Uterus (tissue), 4 donors: ENCODE measurements around the gene DOP1B. TPM values are rescaled to one million over a fixed set of nuclear protein-coding genes. Genes with fewer than 3 reads are reported as not detected.

Source experiments
- DNase-seq, 2 donors: peaks; one replicate each; pipeline ENCODE4 v3.0.0-alpha.2; 2019 to 2020
- H3K27ac ChIP-seq, 2 donors: fragments of 200-600 bp; sonication (generic); 1 replicate in 1 of 2; 2 replicates in 1 of 2; pipeline ENCODE4 v1.5.1; 2016 to 2018
- H3K27me3 ChIP-seq, 2 donors: fragments of 200-600 bp; sonication (generic); one replicate each; pipeline ENCODE4 v1.5.1; 2018 to 2019; ENCODE audit warnings: control low read depth in 1 of 2
- H3K36me3 ChIP-seq, 2 donors: fragments of 200-600 bp; sonication (generic); one replicate each; pipeline ENCODE4 v1.5.1; 2019; ENCODE audit warnings: control low read depth in 1 of 2
- H3K4me1 ChIP-seq, 2 donors: fragments of 200-600 bp; sonication (generic); one replicate each; pipeline ENCODE4 v1.5.1; 2018 to 2019; ENCODE audit warnings: control low read depth in 1 of 2
- H3K4me3 ChIP-seq, 2 donors: fragments of 200-600 bp; sonication (generic); 1 replicate in 1 of 2; 2 replicates in 1 of 2; pipeline ENCODE4 v1.5.1; 2018 to 2019; ENCODE audit warnings: mild to moderate bottlenecking in 1 of 2
- H3K9me3 ChIP-seq, 2 donors: fragments of 200-600 bp; sonication (generic); one replicate each; pipeline ENCODE4 v1.5.1; 2019; ENCODE audit warnings: control low read depth in 1 of 2
- CTCF ChIP-seq, 4 experiments: fragments of 200-600 bp in 2 of 4; fragments of 450-650 bp in 2 of 4; sonication (generic) in 2 of 4; IDR thresholded peaks; one replicate each; pipeline ENCODE4 v1.5.1; 2016 to 2019; ENCODE audit warnings: antibody characterized with exemption in 4 of 4, mild to moderate bottlenecking in 2 of 4, moderate library complexity in 1 of 4
- POLR2A ChIP-seq, 2 donors: fragments of 450-650 bp; IDR thresholded peaks; one replicate each; pipeline ENCODE4 v1.6.1; 2016; ENCODE audit warnings: antibody characterized with exemption in 2 of 2, mild to moderate bottlenecking in 1 of 2, moderate library complexity in 1 of 2
- intact Hi-C: fragments of 100-400 bp; cut with DNase I; formaldehyde crosslinking; loops from one replicate; pipeline ENCODE4 v1.15.1; 2023; ENCODE audit warnings: low total_unique reads
- total RNA-seq, 4 donors: library from RNA; depleted of rRNA in 3 of 4; stranded (reverse); fragments of >200 nt in 3 of 4; gene quantifications; one replicate each; pipeline versions ENCODE4 v1.1.0 to v1.2.4, GENCODE V29; 2014 to 2023
- donor health status: DM: yes; HTN: yes; CAD: no.

Gene DOP1B
- total RNA-seq, 4 donors from 2014 or later: 3.8 to 18.7 (median 14.9) TPM

GRCh38 chr21:36202726-36203602 is 46.3 kb downstream of the DOP1B start:
- Histone ChIP-seq H3K27ac (no peak overlapping the region), H3K4me1 (no peaks in the 10 kb centered on the region), H3K4me3 (no peak overlapping the region), H3K27me3 (no peaks in the 10 kb centered on the region), H3K36me3 (no peaks in the 10 kb centered on the region), H3K9me3 (no peaks in the 10 kb centered on the region)
- intact Hi-C loops: no loop called here
- DNase-seq: no peak
- TF ChIP-seq POLR2A (IDR thresholded peaks at IDR 0.05): no peak
- no peak for TF ChIP-seq CTCF (IDR thresholded peaks at IDR 0.05)

GRCh38 chr21:36203603-36203889 is 46.9 kb downstream of the DOP1B start:
- TF ChIP-seq POLR2A (IDR thresholded peaks at IDR 0.05): no peak
- TF ChIP-seq CTCF (IDR thresholded peaks at IDR 0.05): no peak
- no peak overlapping the region for H3K27ac ChIP-seq
- H3K9me3 ChIP-seq: no peaks in the 10 kb centered on the region
- no peaks in the 10 kb centered on the region for H3K36me3 ChIP-seq
- intact Hi-C loops: no loop called here
- H3K4me1 ChIP-seq: no peaks in the 10 kb centered on the region
- DNase-seq: no peak
- no peaks in the 10 kb centered on the region for H3K27me3 ChIP-seq
- H3K4me3 ChIP-seq: no peak overlapping the region

GRCh38 chr21:36204980-36205379 is 48.4 kb downstream of the DOP1B start:
- DNase-seq: no peak
- intact Hi-C loops: no loop called here
- no peaks in the 10 kb centered on the region for H3K9me3 ChIP-seq

GRCh38 chr21:36205962-36206361 is 49.3 kb downstream of the DOP1B start:
- intact Hi-C loops: no loop called here
- H3K4me1 ChIP-seq: no peaks in the 10 kb centered on the region
- H3K4me3 ChIP-seq: no peak overlapping the region
- no peaks in the 10 kb centered on the region for H3K27me3 ChIP-seq
- H3K36me3 ChIP-seq: no peaks in the 10 kb centered on the region
- no peaks in the 10 kb centered on the region for H3K9me3 ChIP-seq
- TF ChIP-seq POLR2A (IDR thresholded peaks at IDR 0.05): no peak
- TF ChIP-seq CTCF (IDR thresholded peaks at IDR 0.05): no peak
- DNase-seq: no peak
- no peak overlapping the region for H3K27ac ChIP-seq

More at GRCh38 chr21:36204980-36205379, 48.4 kb downstream of the DOP1B start:
- no peaks in the 10 kb centered on the region for H3K4me1 ChIP-seq
- no peak for TF ChIP-seq CTCF (IDR thresholded peaks at IDR 0.05)
- TF ChIP-seq POLR2A (IDR thresholded peaks at IDR 0.05): no peak
- H3K27me3 ChIP-seq: no peaks in the 10 kb centered on the region
- H3K27ac ChIP-seq: no peak overlapping the region
- no peaks in the 10 kb centered on the region for H3K36me3 ChIP-seq
- no peak overlapping the region for H3K4me3 ChIP-seq

Other genes with a start within 250 kb of the DOP1B start
- gene SETD4, start 96.3 kb upstream of the DOP1B start, total RNA-seq: 10 to 100 TPM; 12.4 to 35.6 (median 22.3) TPM
- 100 to 1,000 TPM in 1 of 4 donors, 10 to 100 TPM in 3; 35.7 to 152 (median 57.9) TPM for gene CBR1, start 86.8 kb upstream of the DOP1B start, total RNA-seq
- gene CBR3, start 21.7 kb upstream of the DOP1B start, total RNA-seq: 1 to 10 TPM; 2.6 to 7.3 (median 5.2) TPM
- 10 to 100 TPM; 23.3 to 95.1 (median 59.4) TPM for gene MORC3, start 163.4 kb downstream of the DOP1B start, total RNA-seq
- 1 to 10 TPM in 3 of 4 donors, under 1 TPM in 1; under 0.01 to 3.9 (median 2.2) TPM for gene CHAF1B, start 228.6 kb downstream of the DOP1B start, total RNA-seq